Skin epidermis (tissue), 12 donors: ENCODE data around the gene GP2.

Source experiments
- H3K27ac ChIP-seq, 21 experiments: fragments of 200-600 bp; sonication (generic) in 11 of 21; one replicate each; pipeline ENCODE4 v1.5.0; 2020; ENCODE audit warnings: mild to moderate bottlenecking in 3 of 21, inconsistent platforms in 2 of 21, moderate library complexity in 2 of 21
- H3K4me3 ChIP-seq, 7 experiments: fragments of 200-600 bp; sonication (generic) in 2 of 7; one replicate each; pipeline ENCODE4 v1.5.0; 2020; ENCODE audit warnings: inconsistent platforms in 2 of 7, mild to moderate bottlenecking in 2 of 7, moderate library complexity in 1 of 7

Gene GP2

DNA sequence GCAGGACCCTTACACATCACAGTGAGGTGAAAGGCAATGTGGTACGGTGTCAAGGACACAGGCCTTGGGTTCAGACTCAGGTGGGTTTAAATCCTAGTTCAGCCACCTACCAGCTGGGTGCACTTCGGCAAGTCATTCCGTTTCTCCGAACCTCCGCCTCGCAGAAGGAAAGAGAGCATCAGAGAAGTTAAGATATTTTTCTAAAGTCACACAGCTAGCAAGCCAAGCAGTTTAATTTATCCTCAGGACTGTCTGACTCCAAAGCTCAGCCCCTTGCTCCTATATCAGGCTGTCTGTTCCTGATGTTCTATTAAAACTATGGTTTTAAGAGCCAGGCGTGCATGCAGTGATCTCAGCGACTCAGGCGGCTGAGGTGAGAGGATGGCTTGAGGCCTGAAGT is 65.1 kb downstream of the GP2 start:
- Histone ChIP-seq H3K27ac (no peak overlapping the region), H3K4me3 (no peak overlapping the region)

- Histone ChIP-seq H3K27ac (no peak overlapping the region), H3K4me3 (no peak overlapping the region)
Measured at GRCh38 chr16:20260215-20261009, 66.9 kb downstream of the GP2 start.
